Prostate gland (tissue), 2 donors: ENCODE measurements around the gene DSTN. TPM values are rescaled to one million over a fixed set of nuclear protein-coding genes. Genes with fewer than 3 reads are reported as not detected.

Experiments used
- DNase-seq: peaks from one replicate; pipeline ENCODE4 v3.0.0-alpha.2; 2019; ENCODE audit warnings: low spot score
- H3K27ac ChIP-seq, 2 donors: fragments of 200-600 bp; sonication (generic); 2 replicates each; pipeline ENCODE4 v1.5.1; 2017 to 2019
- H3K27me3 ChIP-seq: fragments of 200-600 bp; sonication (generic); replicated peaks from 2 replicates; pipeline ENCODE4 v1.5.1; 2019; ENCODE audit not compliant: insufficient read depth
- H3K36me3 ChIP-seq, 2 donors: fragments of 200-600 bp; sonication (generic); 1 replicate in 1 of 2; 2 replicates in 1 of 2; pipeline versions ENCODE4 v1.5.1 to v1.8.1; 2017 to 2019
- H3K4me1 ChIP-seq: fragments of 200-600 bp; sonication (generic); replicated peaks from 2 replicates; pipeline ENCODE4 v1.5.1; 2019
- H3K4me3 ChIP-seq, 2 donors: fragments of 200-600 bp; sonication (generic); 2 replicates each; pipeline ENCODE4 v1.5.1; 2017 to 2019
- H3K9me3 ChIP-seq: fragments of 200-600 bp; sonication (generic); 2 replicates; pipeline ENCODE4 v1.5.1; 2017
- CTCF ChIP-seq, 4 experiments: fragments of 200-600 bp in 2 of 4; fragments of 450-650 bp in 2 of 4; sonication (generic) in 2 of 4; IDR thresholded peaks; 1 replicate in 3 of 4; 2 replicates in 1 of 4; pipeline ENCODE4 v1.5.1; 2016 to 2019; ENCODE audit warnings: antibody characterized with exemption in 4 of 4, mild to moderate bottlenecking in 2 of 4, moderate library complexity in 2 of 4
- POLR2A ChIP-seq: fragments of 450-650 bp; IDR thresholded peaks from one replicate; pipeline ENCODE4 v1.6.1; 2016; ENCODE audit warnings: antibody characterized with exemption, mild to moderate bottlenecking
- POLR2AphosphoS5 ChIP-seq: sonication (generic); formaldehyde crosslinking; IDR thresholded peaks from one replicate; pipeline ENCODE4 v1.6.1; 2017; ENCODE audit warnings: antibody characterized with exemption
- WGBS: methylation state at CpG from one replicate; pipeline ENCODE4 v1.1.5; 2018; 5-methylcytosine and 5-hydroxymethylcytosine counted together
- intact Hi-C: fragments of 100-400 bp; cut with DNase I; formaldehyde crosslinking; loops from one replicate; pipeline ENCODE4 v1.14.2; 2022
- total RNA-seq, 2 donors: library from RNA; depleted of rRNA; stranded (reverse); fragments of >200 nt; gene quantifications; one replicate each; pipeline ENCODE4 v1.1.0, GENCODE V29; 2016

The DSTN gene
- total RNA-seq, 2 donors from 2014 or later, result 284 to 559 TPM

GRCh38 chr20:17646209-17646960 lies 76.5 kb downstream of the DSTN start:
- TF ChIP-seq POLR2AphosphoS5 (no peak), CTCF (IDR thresholded peaks at IDR 0.05) (no peak), POLR2A (no peak)
- H3K27ac ChIP-seq, result peak overlapping the region; percentile 13 to 34
- H3K36me3 ChIP-seq, result peaks cover 0 to 6% of the 10 kb centered on the region in 2 donors
- H3K4me1 ChIP-seq, result peaks cover 29% of the 10 kb centered on the region
- intact Hi-C loops, result no loop called here
- DNase-seq, result peak; percentile 28
- no peaks in the 10 kb centered on the region for H3K9me3 ChIP-seq
- 11% methylated on average over 14 of the region's 14 CpGs for WGBS
- H3K27me3 ChIP-seq, result no peaks in the 10 kb centered on the region
- no peak overlapping the region for H3K4me3 ChIP-seq

- Histone ChIP-seq H3K4me1 (peaks cover 29% of the 10 kb centered on the region), H3K27ac (peak overlapping the region; percentile 13 to 34), H3K4me3 (no peak overlapping the region), H3K9me3 (no peaks in the 10 kb centered on the region), H3K36me3 (peaks cover 0 to under 1% of the 10 kb centered on the region in 2 donors), H3K27me3 (no peaks in the 10 kb centered on the region)
- no peak for DNase-seq
- intact Hi-C loops, result no loop called here
- TF ChIP-seq POLR2AphosphoS5 (no peak), CTCF (IDR thresholded peaks at IDR 0.05) (no peak), POLR2A (no peak)
- WGBS, result 35% methylated on average over 5 of the region's 5 CpGs
Observed at GRCh38 chr20:17646961-17647301, 77.1 kb downstream of the DSTN start.

GRCh38 chr20:17647391-17648314 lies 77.8 kb downstream of the DSTN start:
- 74% methylated on average over 18 of the region's 20 CpGs for WGBS
- intact Hi-C loops, result no loop called here

GRCh38 chr20:17648315-17648646 lies 78.4 kb downstream of the DSTN start:
- WGBS, result 79% methylated on average over 10 of the region's 10 CpGs
- no peaks in the 10 kb centered on the region for H3K9me3 ChIP-seq
- H3K27me3 ChIP-seq, result no peaks in the 10 kb centered on the region
- H3K4me3 ChIP-seq, result no peak overlapping the region
- peaks cover 35% of the 10 kb centered on the region for H3K4me1 ChIP-seq
- no peak for DNase-seq
- H3K36me3 ChIP-seq, result no peaks in the 10 kb centered on the region
- intact Hi-C loops, result no loop called here
- TF ChIP-seq CTCF (IDR thresholded peaks at IDR 0.05) (no peak), POLR2AphosphoS5 (no peak), POLR2A (no peak)
- H3K27ac ChIP-seq, result no peak overlapping the region

More at GRCh38 chr20:17647391-17648314, 77.8 kb downstream of the DSTN start:
- Histone ChIP-seq H3K27ac (peak overlapping the region; percentile 13 to 34), H3K9me3 (no peaks in the 10 kb centered on the region), H3K4me1 (peaks cover 35% of the 10 kb centered on the region), H3K27me3 (no peaks in the 10 kb centered on the region), H3K4me3 (no peak overlapping the region), H3K36me3 (no peaks in the 10 kb centered on the region)
- TF ChIP-seq POLR2AphosphoS5, result no peak
- TF ChIP-seq POLR2A, result no peak
- TF ChIP-seq CTCF (IDR thresholded peaks at IDR 0.05), result no peak
- DNase-seq, result no peak
